HCT116 (cell line): ENCODE results near the gene MYLK4. TPM values are rescaled to one million over a fixed set of nuclear protein-coding genes. Genes with fewer than 3 reads are reported as not detected.

Experiments
- ATAC-seq: fragments of 200-7000 bp; cut with Tn5 transposase; 2 replicates; pipeline ENCODE4 v1.9.1; 2020; ENCODE audit warnings: mild to moderate bottlenecking, moderate library complexity
- BruUV-seq: library from RNA; stranded (reverse); fragments of 400-500 nt; replicated peaks from 2 replicates; lab custom pipeline; 2021; lab: Mats Ljungman, UMichigan
- CTCF ChIA-PET: fragments of 300-600 bp; sonication (Branson Sonifier 250); formaldehyde crosslinking; loops from one replicate; lab custom pipeline; 2021; ENCODE audit warnings: antibody characterized with exemption; lab: Charles Lee
- POLR2A ChIA-PET: fragments of 300-600, 350-600 bp; sonication (Branson Sonifier 250); formaldehyde crosslinking; loops from one replicate; lab custom pipeline; 2021; ENCODE audit warnings: antibody characterized with exemption; lab: Charles Lee
- RAD21 ChIA-PET, 2 experiments: fragments of 300-600 bp; sonication (Branson Sonifier 250); formaldehyde crosslinking; loops; one replicate each; lab custom pipeline; 2023; ENCODE audit warnings: low total read pairs in 2 of 2; ENCODE audit not compliant: uncharacterized antibody in 2 of 2, unreplicated experiment in 2 of 2, low non-redundant PET in 1 of 2; lab: Charles Lee
- DNase-seq: peaks from one replicate; pipeline ENCODE4 v3.0.0-alpha.2; 2010; ENCODE audit warnings: low read depth, low spot score
- H2AFZ ChIP-seq: fragments of 200-600 bp; shearing (Covaris generic), sonication (generic); 2 replicates; pipeline ENCODE4 v1.6.1; 2017; ENCODE audit warnings: low read depth, mixed run types, mixed read lengths, antibody characterized with exemption, low read length; ENCODE audit not compliant: poor library complexity, severe bottlenecking
- H3K27ac ChIP-seq: 2 replicates; pipeline ENCODE4 v1.5.1; 2012; ENCODE audit warnings: low read depth, low read length
- H3K27me3 ChIP-seq: fragments of 200-600 bp; sonication (generic); 2 replicates; pipeline ENCODE4 v1.6.1; 2016; ENCODE audit warnings: mixed run types, low read length, mixed read lengths; ENCODE audit not compliant: insufficient read depth
- H3K36me3 ChIP-seq, 2 experiments: fragments of 200-500 bp in 1 of 2; fragments of 200-600 bp in 1 of 2; sonication (Bioruptor generic) in 1 of 2; sonication (generic) in 1 of 2; 2 replicates each; pipeline versions ENCODE4 v1.5.1 to v1.6.1; 2014 to 2016; ENCODE audit warnings: low read length in 2 of 2, inconsistent platforms in 1 of 2, mixed read lengths in 1 of 2, mixed run types in 1 of 2; ENCODE audit not compliant: insufficient read depth in 2 of 2, control insufficient read depth in 1 of 2
- H3K4me1 ChIP-seq, 2 experiments: fragments of 200-600 bp in 1 of 2; sonication (generic) in 1 of 2; 2 replicates each; pipeline versions ENCODE4 v1.5.1 to v1.6.1; 2012 to 2017; ENCODE audit warnings: low read length in 2 of 2, inconsistent platforms in 1 of 2, mild to moderate bottlenecking in 1 of 2, mixed read lengths in 1 of 2, mixed run types in 1 of 2, moderate library complexity in 1 of 2; ENCODE audit not compliant: insufficient read depth in 2 of 2, control insufficient read depth in 1 of 2
- H3K4me2 ChIP-seq: fragments of 200-600 bp; sonication (generic); 2 replicates; pipeline ENCODE4 v1.6.1; 2017; ENCODE audit warnings: mixed run types, low read length, mixed read lengths
- H3K4me3 ChIP-seq, 2 experiments: fragments of 200-600 bp in 1 of 2; sonication (generic) in 1 of 2; replicated peaks in 1 of 2; 2 replicates each; pipeline ENCODE4 v1.5.1; 2011 to 2016; ENCODE audit warnings: low read length in 2 of 2, control low read depth in 1 of 2, low read depth in 1 of 2, mild to moderate bottlenecking in 1 of 2, mixed read lengths in 1 of 2, mixed run types in 1 of 2
- H3K79me2 ChIP-seq: fragments of 200-600 bp; sonication (generic); 2 replicates; pipeline ENCODE4 v1.6.1; 2017; ENCODE audit warnings: mild to moderate bottlenecking, mixed run types, low read length, moderate library complexity, mixed read lengths; ENCODE audit not compliant: insufficient read depth
- H3K9ac ChIP-seq: fragments of 200-600 bp; sonication (generic); 2 replicates; pipeline ENCODE4 v1.6.1; 2016; ENCODE audit warnings: low read length, mixed read lengths
- H3K9me2 ChIP-seq: fragments of 200-600 bp; sonication (generic), shearing (Covaris generic); 2 replicates; pipeline ENCODE4 v1.6.1; 2017; ENCODE audit warnings: mixed run types, mild to moderate bottlenecking, moderate library complexity; ENCODE audit not compliant: insufficient read depth
- H3K9me3 ChIP-seq, 2 experiments: fragments of 200-500 bp in 1 of 2; fragments of 200-600 bp in 1 of 2; sonication (Bioruptor generic) in 1 of 2; sonication (generic) in 1 of 2; 2 replicates each; pipeline ENCODE4 v1.6.1; 2014 to 2017; ENCODE audit warnings: low read length in 2 of 2, mixed read lengths in 2 of 2, inconsistent platforms in 1 of 2, low read depth in 1 of 2, mild to moderate bottlenecking in 1 of 2, mixed run types in 1 of 2, moderate library complexity in 1 of 2; ENCODE audit not compliant: control insufficient read depth in 1 of 2, insufficient read depth in 1 of 2
- H4K20me1 ChIP-seq: fragments of 200-600 bp; sonication (generic), shearing (Covaris generic); 2 replicates; pipeline ENCODE4 v1.6.1; 2017; ENCODE audit warnings: mixed run types, mild to moderate bottlenecking, moderate library complexity; ENCODE audit not compliant: insufficient read depth
- CBX3 ChIP-seq: IDR thresholded peaks from 2 replicates; pipeline ENCODE4 v1.6.1; 2012; ENCODE audit warnings: low read depth
- CEBPB ChIP-seq: IDR thresholded peaks from 2 replicates; pipeline ENCODE4 v1.6.1; 2012; ENCODE audit warnings: low read depth
- EGR1 ChIP-seq: IDR thresholded peaks from 2 replicates; pipeline ENCODE4 v1.6.1; 2012; ENCODE audit warnings: low read depth
- ELF1 ChIP-seq: IDR thresholded peaks from 2 replicates; pipeline ENCODE4 v1.6.1; 2012; ENCODE audit warnings: low read depth, borderline replicate concordance
- EZH2 ChIP-seq: fragments of 200-600 bp; sonication (generic); IDR thresholded peaks from 2 replicates; pipeline ENCODE4 v1.6.1; 2017; ENCODE audit warnings: antibody characterized with exemption, mixed run types
- EZH2phosphoT487 ChIP-seq: fragments of 200-600 bp; IDR thresholded peaks from 2 replicates; pipeline ENCODE4 v1.6.1; 2018; ENCODE audit warnings: antibody characterized with exemption, borderline replicate concordance
- FOSL1 ChIP-seq: IDR thresholded peaks from 2 replicates; pipeline ENCODE4 v1.6.1; 2012; ENCODE audit warnings: low read depth
- POLR2A ChIP-seq: IDR thresholded peaks from 2 replicates; pipeline ENCODE4 v1.7.0; 2011; ENCODE audit warnings: borderline replicate concordance; ENCODE audit not compliant: insufficient read depth, insufficient read length; ENCODE audit errors: extremely low read depth
- RAD21 ChIP-seq: IDR thresholded peaks from 2 replicates; pipeline ENCODE4 v1.6.1; 2012; ENCODE audit warnings: low read depth, mild to moderate bottlenecking
- SIN3A ChIP-seq: IDR thresholded peaks from 2 replicates; pipeline ENCODE4 v1.6.1; 2012; ENCODE audit warnings: low read depth
- SP1 ChIP-seq: IDR thresholded peaks from 2 replicates; pipeline ENCODE4 v1.6.1; 2012; ENCODE audit warnings: low read depth
- SRF ChIP-seq: IDR thresholded peaks from 2 replicates; pipeline ENCODE4 v1.6.1; 2012; ENCODE audit warnings: low read depth
- YY1 ChIP-seq: IDR thresholded peaks from 2 replicates; pipeline ENCODE4 v1.6.1; 2011; ENCODE audit warnings: low read length, low read depth, moderate library complexity, mild to moderate bottlenecking; ENCODE audit not compliant: insufficient replicate concordance; ENCODE audit errors: extremely low read depth
- intact Hi-C: fragments of 100-400 bp; cut with micrococcal nuclease; formaldehyde crosslinking; loops from 2 replicates; pipeline ENCODE4 v1.10.0; 2022
- total RNA-seq: library from RNA; stranded (reverse); gene quantifications from one replicate; pipeline ENCODE4 v1.2.1, GENCODE V29; 2021; ENCODE audit not compliant: unreplicated experiment
- TF ChIP-seq, protein P1 (sequence below): IDR thresholded peaks from 2 replicates; pipeline ENCODE4 v1.6.1; 2012
- TF ChIP-seq, protein P2 (sequence below): IDR thresholded peaks from 2 replicates; pipeline ENCODE4 v1.6.1; 2011; ENCODE audit warnings: mild to moderate bottlenecking, low read length, moderate library complexity; ENCODE audit not compliant: insufficient replicate concordance; ENCODE audit errors: extremely low read depth
- TF ChIP-seq, protein P3 (sequence below): IDR thresholded peaks from 2 replicates; pipeline ENCODE4 v1.6.1; 2012
- TF ChIP-seq, protein P4 (sequence below), 3 experiments: fragments of 200-600 bp in 1 of 3; sonication (generic) in 1 of 3; IDR thresholded peaks in 2 of 3; conservative IDR thresholded peaks in 1 of 3; 2 replicates each; pipeline ENCODE4 v1.5.1; 2012 to 2017; ENCODE audit warnings: low read depth in 2 of 3, low read length in 2 of 3, antibody characterized with exemption in 1 of 3, borderline replicate concordance in 1 of 3, control low read depth in 1 of 3, mild to moderate bottlenecking in 1 of 3, mixed read lengths in 1 of 3, mixed run types in 1 of 3, moderate library complexity in 1 of 3; ENCODE audit not compliant: insufficient read depth in 1 of 3

Gene MYLK4
- total RNA-seq, 1 experiment from 2014 or later = 0.27 TPM

DNA sequence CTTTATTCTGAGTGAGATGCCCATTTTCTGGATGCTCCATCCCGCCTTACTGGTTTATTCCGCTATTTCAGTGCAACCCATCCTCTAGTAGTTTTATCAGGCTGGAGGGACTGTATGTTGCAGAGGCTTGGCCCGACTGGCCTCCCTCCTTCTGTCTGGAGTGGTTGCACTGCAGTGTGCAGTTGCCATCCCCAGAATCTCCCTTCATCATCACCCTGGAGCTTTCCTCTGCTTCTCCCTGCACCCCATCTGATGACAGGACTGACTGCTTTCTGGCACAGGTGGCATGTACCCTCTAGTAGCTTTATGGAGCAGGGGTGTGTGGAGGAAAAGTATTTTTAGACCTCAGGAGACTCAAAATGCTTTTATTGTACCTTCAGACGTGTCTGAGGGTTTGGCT lies 35.5 kb upstream of the MYLK4 start:
- Histone ChIP-seq H3K9me3 (no peaks in the 10 kb centered on the region), H3K9me2 (no peaks in the 10 kb centered on the region), H3K27me3 (no peaks in the 10 kb centered on the region), H3K4me3 (no peak overlapping the region), H3K36me3 (peaks cover 21 to 23% of the 10 kb centered on the region in 2 experiments; a peak in 3 of 4 replicates), H4K20me1 (no peaks in the 10 kb centered on the region), H2AFZ (no peak overlapping the region), H3K27ac (no peak overlapping the region), H3K9ac (no peak overlapping the region), H3K4me2 (no peak overlapping the region), H3K79me2 (peaks cover 50% of the 10 kb centered on the region; the same call in 1 of the 2 replicates), H3K4me1 (peaks cover 4 to 27% of the 10 kb centered on the region in 2 experiments; a peak in 2 of 4 replicates)
- POLR2A ChIA-PET = no interaction called here
- RAD21 ChIA-PET = no interaction called here
- CTCF ChIA-PET = no interaction called here
- intact Hi-C loops = no loop called here
- DNase-seq (no peak), ATAC-seq (no peak)
- TF ChIP-seq FOSL1 (no peak), YY1 (no peak), SP1 (no peak)
- no TSS peak for BruUV-seq

DNA sequence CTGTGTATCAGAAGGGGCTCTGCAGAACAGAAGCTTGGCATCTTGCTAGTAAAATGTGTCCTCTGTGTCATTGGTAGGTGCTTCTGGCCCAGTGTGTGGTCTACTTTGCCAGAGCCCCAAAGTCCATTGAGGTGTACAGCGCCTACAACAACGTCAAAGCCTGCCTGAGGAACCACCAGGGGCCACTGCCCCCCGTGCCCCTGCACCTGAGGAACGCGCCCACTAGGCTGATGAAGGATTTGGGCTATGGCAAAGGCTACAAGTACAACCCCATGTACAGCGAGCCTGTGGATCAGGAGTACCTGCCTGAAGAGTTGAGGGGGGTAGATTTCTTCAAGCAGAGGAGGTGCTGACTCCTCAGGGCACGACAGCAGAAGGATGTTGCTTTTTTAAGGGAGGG lies 34.2 kb upstream of the MYLK4 start:
- Histone ChIP-seq H3K4me1 (peaks cover 0 to 16% of the 10 kb centered on the region in 2 experiments; a peak in 1 of 4 replicates), H3K9ac (no peak overlapping the region), H3K4me3 (no peak overlapping the region), H3K4me2 (no peak overlapping the region)
- TF ChIP-seq EGR1 = no peak
- no peak for TF ChIP-seq SIN3A
- no peak for TF ChIP-seq POLR2A
- TF ChIP-seq CBX3 = no peak
- TF ChIP-seq SRF = no peak
- no peak for TF ChIP-seq CEBPB
- TF ChIP-seq ELF1 = no peak
- no peak for TF ChIP-seq EZH2
- TF ChIP-seq RAD21 = no peak
- TF ChIP-seq, protein P1, sequence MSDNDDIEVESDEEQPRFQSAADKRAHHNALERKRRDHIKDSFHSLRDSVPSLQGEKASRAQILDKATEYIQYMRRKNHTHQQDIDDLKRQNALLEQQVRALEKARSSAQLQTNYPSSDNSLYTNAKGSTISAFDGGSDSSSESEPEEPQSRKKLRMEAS = no peak
- TF ChIP-seq, protein P2, sequence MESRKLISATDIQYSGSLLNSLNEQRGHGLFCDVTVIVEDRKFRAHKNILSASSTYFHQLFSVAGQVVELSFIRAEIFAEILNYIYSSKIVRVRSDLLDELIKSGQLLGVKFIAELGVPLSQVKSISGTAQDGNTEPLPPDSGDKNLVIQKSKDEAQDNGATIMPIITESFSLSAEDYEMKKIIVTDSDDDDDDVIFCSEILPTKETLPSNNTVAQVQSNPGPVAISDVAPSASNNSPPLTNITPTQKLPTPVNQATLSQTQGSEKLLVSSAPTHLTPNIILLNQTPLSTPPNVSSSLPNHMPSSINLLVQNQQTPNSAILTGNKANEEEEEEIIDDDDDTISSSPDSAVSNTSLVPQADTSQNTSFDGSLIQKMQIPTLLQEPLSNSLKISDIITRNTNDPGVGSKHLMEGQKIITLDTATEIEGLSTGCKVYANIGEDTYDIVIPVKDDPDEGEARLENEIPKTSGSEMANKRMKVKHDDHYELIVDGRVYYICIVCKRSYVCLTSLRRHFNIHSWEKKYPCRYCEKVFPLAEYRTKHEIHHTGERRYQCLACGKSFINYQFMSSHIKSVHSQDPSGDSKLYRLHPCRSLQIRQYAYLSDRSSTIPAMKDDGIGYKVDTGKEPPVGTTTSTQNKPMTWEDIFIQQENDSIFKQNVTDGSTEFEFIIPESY = no peak
- TF ChIP-seq, protein P3, sequence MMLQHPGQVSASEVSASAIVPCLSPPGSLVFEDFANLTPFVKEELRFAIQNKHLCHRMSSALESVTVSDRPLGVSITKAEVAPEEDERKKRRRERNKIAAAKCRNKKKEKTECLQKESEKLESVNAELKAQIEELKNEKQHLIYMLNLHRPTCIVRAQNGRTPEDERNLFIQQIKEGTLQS = no peak
- TF ChIP-seq, protein P4, sequence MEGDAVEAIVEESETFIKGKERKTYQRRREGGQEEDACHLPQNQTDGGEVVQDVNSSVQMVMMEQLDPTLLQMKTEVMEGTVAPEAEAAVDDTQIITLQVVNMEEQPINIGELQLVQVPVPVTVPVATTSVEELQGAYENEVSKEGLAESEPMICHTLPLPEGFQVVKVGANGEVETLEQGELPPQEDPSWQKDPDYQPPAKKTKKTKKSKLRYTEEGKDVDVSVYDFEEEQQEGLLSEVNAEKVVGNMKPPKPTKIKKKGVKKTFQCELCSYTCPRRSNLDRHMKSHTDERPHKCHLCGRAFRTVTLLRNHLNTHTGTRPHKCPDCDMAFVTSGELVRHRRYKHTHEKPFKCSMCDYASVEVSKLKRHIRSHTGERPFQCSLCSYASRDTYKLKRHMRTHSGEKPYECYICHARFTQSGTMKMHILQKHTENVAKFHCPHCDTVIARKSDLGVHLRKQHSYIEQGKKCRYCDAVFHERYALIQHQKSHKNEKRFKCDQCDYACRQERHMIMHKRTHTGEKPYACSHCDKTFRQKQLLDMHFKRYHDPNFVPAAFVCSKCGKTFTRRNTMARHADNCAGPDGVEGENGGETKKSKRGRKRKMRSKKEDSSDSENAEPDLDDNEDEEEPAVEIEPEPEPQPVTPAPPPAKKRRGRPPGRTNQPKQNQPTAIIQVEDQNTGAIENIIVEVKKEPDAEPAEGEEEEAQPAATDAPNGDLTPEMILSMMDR (IDR thresholded peaks at IDR 0.05 in 2 of 3, conservative IDR thresholded peaks at IDR 0.05 in 1 of 3; ENCODE audit: borderline replicate concordance in 1 of 3, insufficient read depth in 1 of 3, low read depth in 2 of 3, low read length in 2 of 3) = no peak
- no peak for TF ChIP-seq FOSL1
- TF ChIP-seq EZH2phosphoT487 = no peak
- TF ChIP-seq, all 23 proteins: peak for 0
- Histone ChIP-seq H4K20me1 (no peaks in the 10 kb centered on the region), H3K36me3 (peaks cover 31 to 33% of the 10 kb centered on the region in 2 experiments; a peak in 3 of 4 replicates), H3K9me3 (no peaks in the 10 kb centered on the region), H3K27ac (no peak overlapping the region), H3K9me2 (no peaks in the 10 kb centered on the region), H3K27me3 (no peaks in the 10 kb centered on the region), H2AFZ (no peak overlapping the region), H3K79me2 (peaks cover 64% of the 10 kb centered on the region)
- no TSS peak for BruUV-seq
- ChIA-PET POLR2A (no interaction called here), CTCF (no interaction called here), RAD21 (no interaction called here)
- ATAC-seq (no peak), DNase-seq (no peak)
- intact Hi-C loops = no loop called here
